Astrocyte of the hippocampus (primary cell): ENCODE results near the gene ZMYND11.
"Not testable (repeated sequence)": the region's sequence is repeated elsewhere in the genome, so short reads cannot be mapped to it uniquely, and the experiment has no call there.

Source experiments
- DNase-seq: peaks from one replicate; pipeline ENCODE4 v3.0.0; 2011; ENCODE audit warnings: low read depth, low spot score

Gene ZMYND11

DNA sequence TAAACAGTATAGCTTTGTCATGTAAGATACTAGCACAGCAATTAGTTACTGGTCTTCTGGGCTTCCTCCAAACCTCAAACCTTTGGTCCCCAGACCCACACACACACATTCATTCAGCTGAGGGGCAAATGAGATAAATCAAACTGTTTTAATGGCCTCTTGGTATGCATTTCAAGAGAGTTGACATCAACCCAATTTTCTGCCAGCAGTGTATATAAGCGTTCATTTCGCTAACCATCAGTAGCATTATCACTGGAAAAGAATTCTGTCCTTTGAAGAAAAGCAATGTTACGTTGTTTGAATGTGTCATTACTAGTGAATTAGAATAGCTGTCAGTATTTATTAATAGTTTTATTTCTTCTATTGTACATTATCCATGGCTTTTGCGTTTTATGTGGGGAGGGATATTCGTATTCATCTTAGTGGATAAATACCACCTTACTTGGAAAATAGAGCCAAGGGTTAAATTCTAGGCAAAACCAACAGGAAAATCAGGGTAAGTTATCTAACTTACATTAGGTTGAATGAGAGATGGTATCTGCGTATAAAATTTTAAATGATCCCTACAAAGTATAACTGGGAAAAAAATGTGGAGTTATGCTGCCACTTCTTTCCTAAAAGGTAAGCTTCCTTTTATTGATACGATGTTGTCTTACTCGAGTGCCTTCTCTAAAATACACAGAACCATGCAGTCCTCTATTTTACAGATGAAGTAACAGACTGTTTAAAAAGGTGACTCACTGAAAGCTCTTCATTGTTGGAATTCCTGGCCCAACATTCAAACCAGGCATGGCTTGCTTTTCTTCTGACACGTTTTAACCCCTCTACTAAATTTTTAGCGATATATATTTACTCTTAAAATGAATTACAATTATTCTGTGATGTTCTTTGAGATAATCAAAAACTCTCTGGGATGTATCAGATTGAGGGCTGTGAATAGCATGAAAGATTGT, 2.0 kb upstream of the ZMYND11 start:
- peak; percentile 81 for DNase-seq

DNA sequence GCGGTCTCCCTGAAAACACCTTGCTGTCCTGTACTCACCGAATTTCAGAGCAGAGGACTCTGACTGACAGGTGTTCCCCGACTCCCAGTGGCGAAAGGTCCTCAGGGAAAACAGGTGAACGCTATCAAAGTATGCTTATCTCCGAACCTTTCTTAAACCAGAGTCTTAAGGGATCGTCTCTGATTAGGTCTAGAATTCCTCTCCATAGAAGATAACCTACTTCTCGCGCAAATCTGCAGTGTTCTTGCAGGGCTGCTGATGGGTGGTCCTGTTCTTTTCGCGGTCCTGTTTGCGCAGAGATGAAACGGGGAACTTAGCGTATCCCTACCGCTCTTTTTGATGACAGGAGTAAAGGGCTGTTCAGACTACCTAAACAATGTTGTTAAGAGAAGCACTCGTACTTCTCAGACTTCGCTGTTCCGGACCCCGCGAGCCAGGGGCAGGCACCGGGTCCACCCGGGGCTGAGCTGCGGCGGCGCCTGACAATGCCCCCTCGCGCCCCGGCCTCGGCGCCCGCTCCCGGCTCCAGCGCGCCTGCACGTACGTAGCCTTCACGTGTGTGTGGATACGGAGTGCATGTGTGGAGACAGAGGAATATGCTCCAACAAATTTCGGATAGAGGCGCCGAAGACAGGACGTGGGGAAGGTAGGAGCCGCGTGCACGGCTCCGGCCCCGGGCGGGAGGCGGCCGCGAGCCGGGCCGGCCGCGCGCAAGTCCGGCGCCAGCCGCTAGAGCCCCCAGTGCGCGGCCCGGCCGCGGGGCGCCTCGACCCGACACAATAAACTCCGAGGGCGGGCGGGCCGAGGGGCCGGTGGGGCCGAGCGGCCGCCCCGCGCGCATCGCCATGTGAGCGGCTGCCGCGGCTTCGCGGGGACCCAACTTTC, 766 bp upstream of the ZMYND11 start:
- DNase-seq = peak; percentile 71

DNA sequence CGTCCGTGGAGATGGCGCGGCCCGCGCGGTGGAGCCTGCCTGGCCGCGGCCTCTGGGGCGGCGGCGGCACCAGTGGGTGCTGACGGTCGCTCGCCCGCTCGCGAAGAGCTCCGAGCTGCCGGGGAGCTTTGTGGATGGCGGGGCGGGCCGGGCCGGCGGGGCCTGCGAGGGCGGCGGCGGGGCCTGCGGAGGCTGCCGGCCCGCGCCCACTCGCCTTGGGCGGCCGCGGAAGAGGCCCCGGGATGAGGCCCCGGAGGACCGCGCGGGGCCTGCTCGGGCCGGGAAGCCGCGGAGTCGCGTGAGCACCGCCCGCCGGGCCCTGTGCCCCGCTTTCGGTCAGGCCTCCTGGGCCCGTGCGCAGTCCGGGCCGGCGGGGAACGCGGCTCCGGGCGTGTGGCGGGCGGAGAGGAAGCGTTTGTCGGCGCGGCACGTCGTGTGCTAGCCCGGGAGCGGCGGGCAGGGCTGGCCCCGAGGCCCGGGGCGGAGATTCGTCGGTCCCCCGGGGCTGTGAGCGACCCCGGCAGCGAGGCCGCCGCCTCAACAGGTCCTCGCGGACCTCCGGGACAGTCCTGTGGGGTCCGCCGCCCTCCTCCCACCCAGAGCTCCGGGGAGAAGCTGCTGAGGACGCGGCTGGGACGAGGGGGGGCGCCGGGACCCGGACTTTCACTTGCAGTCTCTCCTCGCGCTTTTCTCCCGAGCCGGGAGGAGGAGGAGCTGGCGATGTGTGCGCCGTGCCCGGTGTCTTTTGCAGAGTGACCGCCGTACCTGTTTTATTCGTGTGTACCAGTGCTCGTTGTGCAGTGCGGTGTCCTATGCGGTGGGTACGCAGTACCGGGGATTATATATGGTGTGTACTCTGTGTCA, 578 bp downstream of the ZMYND11 start:
- peak; percentile 80 for DNase-seq

DNA sequence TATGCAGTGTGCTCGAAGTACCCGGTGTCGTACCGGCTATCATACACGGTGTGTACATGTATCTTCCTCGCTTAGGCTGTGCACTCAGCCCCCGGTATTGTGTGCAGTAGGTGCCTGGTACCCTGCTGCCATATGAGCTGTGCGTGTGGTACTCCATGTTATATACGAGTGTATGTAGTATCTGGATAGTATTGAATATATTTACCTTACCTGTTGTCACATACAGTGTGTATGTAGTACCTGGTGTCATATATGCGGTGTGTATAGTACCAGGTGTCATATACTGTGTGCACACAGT, 1.2 kb downstream of the ZMYND11 start:
- no peak for DNase-seq

DNA sequence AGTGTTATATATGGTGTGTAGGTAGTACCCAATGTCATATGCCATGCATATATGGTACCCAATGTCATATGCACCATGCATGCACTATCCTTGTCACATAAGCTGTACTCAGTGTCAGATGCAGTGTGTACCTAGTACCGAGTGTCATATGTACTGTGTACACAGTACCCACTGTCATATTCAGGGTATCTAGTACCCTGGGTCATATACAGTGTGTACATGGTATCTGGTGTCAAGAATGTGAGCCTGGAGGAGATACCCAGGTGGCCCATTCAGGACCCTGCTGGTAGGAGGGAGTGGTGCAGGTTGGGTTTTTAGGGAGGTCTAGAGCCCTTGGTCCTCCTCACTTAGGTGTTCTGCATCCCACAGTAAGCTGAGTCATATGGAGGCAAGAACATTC, 1.8 kb downstream of the ZMYND11 start:
- DNase-seq = peak; percentile 29

DNA sequence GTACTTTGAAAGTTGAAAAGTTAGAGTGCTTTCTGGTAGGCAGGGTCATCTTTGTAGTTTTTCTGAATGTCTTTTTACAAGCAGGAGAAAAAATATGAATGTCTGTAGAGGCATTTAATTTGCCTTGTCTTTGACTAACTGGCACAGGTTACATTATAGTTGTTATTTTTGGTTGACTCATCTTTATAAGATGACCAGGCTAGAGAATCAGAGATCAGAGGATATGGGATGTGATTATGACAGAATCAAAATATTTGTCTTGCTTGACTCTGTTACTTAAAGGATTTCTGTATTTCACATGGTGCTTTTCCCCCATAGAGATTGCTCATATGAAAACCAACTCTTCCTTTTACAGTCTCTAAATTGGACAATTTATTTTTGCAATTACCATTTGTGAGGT, 2.4 kb downstream of the ZMYND11 start:
- peak; percentile 5 for DNase-seq

DNA sequence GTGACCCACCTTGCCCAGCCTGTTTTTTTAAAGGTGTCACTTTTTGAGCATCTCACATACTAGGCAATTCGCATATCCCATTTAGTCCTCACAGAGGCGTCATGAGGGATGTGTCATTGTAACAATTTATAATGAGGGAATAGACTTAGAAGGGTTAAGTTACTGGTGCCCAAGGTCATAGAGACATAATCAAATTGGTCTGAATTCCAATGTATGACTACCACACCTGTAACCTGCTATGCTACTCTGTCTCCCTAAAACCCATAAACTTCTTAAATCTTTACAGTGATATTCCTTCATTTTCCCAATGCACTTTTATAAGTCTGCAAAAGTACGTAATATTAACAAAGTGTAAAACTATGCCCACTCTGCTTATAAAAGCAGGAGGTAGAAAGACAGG, 7.1 kb downstream of the ZMYND11 start:
- no peak for DNase-seq

DNA sequence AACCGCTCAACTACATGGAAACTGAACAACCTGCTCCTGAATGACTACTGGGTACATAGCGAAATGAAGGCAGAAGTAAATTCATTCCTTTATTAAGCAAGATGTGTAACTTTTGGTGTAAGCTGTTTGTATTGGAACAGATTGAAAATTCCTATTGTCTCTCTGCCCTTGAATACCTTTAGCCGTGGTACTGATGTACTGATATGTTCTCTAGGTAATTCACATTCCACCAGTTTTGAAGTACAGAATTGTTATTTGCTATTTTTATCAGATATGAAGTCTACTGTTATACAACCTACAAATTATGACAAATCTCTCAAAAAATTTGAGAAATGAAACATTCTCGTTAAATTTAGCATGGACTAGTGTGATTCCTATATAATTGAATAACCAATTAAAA, 17.7 kb downstream of the ZMYND11 start:
- DNase-seq = no peak

DNA sequence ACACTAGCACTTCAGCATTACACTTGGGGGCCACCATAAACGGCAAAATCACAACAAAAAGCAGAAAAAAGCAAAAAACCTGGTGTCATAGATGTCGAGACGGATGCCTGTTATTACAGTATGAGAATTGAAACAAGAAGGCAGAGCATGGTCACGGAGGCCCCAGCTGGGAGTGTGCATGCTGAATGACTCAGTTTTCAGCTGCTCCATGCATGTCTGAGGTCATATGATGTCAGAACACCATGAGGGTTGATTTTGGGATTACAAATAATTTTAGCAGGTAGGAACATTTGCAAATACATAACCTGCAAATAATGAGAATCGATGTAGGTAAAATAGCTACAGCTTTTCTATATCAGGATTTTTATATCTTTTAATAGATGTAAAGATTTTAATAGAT, 19.1 kb downstream of the ZMYND11 start:
- DNase-seq = peak; percentile 26

DNA sequence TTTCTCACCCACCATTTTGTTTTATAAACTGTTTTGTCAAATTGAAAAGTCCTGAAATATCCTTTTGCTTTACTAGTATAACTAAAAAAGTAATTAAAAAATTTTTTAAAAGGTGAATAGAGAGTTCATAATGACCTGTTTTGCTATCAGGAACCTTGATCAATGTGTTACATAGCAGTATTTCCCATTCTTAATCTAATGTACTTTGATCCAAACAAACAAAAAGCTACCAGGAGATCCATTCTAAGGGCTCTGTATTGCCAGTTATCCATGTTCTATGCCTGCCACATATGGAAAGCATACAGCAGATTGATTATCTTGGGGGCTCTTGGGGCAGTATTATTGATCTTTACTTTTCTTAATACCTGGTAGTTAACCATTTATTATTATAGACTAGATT, 32.1 kb downstream of the ZMYND11 start:
- DNase-seq = no peak

DNA sequence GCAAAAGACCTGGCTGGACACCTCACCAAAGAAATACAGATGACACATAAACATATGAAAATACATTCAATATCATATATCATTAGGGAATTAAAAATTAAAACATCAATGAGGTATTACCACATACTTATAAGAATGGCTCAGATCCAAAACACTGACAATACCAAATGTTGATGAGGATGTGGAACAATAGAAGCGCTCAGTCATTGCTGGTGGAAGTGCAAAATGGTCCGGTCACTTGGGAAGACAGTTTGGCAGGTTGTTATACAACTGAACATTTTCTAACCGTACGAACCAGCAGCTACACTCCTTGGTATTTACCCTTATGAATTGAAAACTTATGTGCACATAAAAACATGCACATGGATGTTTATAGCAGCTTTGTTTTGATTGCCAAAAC, 38.5 kb downstream of the ZMYND11 start:
- DNase-seq = no peak

DNA sequence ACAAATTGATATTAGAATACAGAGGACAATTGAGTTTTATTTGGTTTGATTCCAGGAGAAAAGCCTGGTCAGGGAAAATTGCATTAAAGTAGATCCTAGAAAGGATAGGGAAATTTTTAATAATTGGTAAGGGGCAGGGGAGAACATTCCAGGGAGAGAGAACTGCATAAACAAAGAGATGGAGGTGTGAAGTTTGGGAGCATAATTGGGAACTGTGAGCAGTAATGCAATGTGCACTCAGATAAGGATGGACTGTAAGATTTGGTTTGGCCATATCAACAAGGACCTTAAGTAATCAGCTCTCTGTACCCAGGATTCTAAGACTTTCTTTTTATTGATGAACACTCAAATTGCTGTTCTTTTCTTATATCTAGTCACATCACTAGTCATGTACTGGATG, 41.4 kb downstream of the ZMYND11 start:
- DNase-seq = no peak

DNA sequence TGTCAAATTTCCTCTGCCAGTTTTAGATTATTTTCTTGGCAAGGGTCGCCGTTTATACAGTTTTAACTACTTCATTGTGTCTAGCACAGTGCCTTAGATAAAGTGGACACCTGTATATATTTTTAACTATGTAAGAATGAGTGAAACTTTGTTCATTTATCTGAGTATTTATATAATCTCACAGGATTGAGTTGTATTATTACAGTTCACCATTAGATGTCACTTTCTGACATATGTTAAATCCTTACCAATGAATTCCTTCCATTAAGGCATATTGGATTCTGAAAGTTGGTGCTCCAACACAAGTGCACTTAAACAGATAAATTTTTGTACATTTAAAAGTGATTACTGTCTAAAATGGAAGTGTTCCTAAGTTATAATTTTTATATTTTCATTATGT, 43.0 kb downstream of the ZMYND11 start:
- peak; percentile 50 for DNase-seq

DNA sequence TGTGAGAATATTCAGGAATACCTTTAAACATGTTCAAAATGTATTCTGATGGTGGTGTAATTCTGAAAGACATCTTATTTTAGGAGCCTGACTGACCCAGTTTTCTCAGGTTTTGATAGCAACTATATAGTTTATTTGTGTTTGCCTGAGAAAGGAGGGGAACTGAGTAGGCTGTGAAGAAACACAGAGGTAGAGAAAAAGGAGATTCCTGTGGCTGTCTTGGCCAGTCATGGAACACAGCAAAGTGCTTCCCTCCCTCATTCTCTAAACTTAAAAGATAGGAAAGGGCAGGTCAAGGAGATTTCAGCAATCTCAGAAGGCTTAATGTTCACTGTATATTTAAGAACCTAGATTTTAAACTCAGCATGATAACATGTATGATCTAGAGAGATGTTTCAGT, 43.5 kb downstream of the ZMYND11 start:
- peak; percentile 22 for DNase-seq

DNA sequence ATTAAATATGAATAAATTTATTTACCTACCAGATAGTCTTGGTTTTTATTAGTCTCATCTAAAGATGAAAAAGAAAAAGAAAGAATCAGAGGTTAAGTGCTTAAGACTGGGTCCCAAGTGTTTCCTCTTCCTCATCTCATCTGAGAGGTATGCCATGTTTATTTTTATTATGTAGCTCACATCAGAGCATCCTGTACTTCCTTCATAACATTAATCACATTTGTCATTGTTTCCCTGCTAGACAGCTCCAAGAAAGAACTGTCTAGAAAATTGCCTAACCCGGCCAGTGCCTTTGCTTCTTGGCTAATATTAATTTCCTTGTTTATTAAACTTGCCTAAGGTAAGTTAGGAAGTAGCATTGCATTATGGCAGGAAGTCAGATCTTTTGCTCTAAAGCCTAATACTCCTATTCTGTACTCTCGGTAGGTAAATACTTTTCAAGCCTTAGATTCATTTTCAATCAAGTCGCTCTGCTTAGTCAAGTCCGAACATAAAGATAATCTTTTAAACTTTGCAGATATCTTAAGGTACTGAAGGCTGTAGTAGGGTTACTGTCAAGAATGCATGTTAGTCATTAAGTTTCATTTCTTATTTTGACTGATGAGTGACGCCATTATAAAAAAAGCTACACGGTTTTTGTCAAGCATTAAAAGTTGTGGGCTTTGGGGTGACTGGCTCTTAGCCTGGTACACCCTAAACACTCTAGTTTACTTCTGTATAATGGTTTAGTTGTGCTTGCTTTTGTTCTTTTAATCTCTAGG, 47.4 kb downstream of the ZMYND11 start:
- no peak for DNase-seq

DNA sequence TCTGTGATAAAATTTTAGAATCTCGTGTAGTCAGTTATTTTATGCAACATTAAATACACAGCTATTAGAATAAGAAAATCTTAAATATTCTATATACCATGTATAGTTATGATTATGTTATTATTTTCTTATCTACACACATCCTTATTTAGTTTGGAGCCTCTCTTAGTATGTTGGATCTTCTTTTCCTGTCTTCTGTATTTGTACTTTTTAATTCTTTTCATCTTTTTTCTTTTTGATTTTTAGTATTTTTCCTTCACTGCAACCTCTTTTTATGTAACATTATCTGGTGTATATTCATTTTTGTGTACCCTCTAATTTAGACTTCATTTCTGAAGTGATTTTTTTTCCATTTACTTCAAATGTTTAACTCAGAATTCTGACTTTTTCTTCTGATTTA, 48.9 kb downstream of the ZMYND11 start:
- no peak for DNase-seq

DNA sequence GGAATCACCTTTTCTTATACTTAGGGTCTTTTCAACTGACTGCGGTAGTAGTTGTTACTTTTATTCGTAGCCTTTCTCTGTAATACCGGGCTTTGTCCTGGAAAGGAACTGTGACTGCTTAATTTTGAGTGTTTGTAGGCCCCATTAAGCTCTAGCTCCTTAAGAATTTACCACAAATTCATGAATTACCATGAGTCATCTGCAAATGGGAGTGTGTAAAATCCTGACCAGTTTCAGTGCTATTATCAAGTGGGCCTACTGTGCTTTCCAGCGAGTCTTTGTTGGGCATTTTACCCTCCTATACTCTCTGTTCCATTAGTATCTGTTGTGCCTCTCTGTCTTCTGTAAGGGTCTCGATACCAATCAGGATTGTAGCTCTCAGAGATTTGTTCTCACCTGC, 49.7 kb downstream of the ZMYND11 start:
- peak; percentile 83 for DNase-seq

DNA sequence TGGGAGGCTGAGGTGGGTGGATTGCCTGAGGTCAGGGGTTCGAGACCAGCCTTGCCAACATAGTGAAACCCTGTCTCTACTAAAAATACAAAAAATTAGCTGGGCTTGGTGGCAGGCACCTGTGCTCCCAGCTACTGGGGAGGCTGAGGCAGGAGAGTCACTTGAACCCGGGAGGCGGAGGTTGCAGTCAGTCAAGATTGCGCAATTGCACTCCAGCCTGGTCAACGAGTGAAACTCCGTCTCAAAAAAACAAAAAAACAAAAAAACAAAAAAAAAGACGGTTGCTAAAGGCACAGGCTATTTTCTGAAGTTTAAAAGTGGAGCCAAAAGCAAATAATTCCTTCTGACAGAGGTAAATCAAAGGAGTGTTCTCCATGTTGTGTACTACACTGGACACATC, 50.3 kb downstream of the ZMYND11 start:
- DNase-seq = not testable (repeated sequence)

DNA sequence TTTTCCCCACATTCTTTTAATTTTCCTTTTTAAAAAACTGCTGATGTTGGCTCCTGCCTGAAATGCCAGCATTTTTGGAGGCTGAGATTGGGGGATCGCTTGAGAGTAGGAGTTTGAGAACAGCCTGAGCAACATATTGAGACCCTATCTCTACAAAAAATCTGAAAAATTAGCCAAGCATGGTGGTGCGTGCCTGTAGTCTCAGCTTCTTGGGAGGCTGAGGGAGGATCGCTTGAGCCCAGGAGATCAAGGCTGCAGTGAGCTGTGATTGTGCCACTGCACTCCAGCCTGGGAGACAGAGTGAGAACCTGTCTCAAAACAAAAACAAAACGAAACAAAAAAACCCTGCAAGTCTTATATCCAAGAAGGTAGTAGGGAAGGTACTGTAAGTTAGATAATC, 51.7 kb downstream of the ZMYND11 start:
- no peak for DNase-seq

DNA sequence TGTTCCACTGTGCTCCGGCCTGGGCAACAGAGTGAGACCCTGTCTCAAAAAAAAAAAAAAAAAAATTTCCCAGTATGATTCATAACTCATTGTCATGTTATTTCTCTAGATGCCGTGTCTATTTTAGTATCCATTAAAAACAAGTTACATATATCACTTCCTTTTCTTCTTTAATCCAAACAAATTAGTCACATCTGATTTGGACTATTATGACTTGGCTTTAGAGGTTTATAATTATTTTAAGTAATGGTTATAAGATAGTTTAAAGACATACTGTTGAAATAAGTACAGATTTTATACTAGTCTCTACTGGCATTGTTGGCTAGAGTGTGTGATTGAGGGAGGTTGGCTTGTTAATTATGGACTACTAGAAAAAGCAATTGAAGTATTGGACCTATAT, 53.3 kb downstream of the ZMYND11 start:
- no peak for DNase-seq

DNA sequence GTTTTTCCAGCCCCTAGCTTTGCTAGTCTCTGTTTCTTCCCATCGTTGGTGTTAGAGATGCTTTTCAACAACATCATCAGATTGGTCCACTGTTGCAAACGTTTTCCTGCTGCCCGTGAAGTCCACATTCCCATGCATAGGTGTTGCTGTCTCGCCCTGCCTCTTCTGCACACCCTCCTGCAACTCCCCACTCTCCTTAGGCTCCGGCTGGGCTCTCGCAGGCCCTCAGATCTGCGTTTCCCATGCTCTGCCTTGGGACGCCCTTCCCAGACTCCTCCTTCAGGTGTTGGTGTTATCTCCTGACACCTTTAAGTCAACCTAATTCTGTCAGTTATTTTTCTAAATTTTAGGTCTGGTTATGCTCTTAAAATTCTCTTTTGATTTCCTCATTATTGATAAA, 55.0 kb downstream of the ZMYND11 start:
- no peak for DNase-seq
